HEK293 (cell line): ENCODE results near the gene HOXA4.

Experiments
- ELK4 ChIP-seq: IDR thresholded peaks from 2 replicates; pipeline ENCODE4 v1.6.1; 2011; ENCODE audit warnings: mild to moderate bottlenecking, low read depth, low read length, borderline replicate concordance
- GLIS1 ChIP-seq: fragments of 450-650 bp; formaldehyde crosslinking; IDR thresholded peaks from 2 replicates; pipeline ENCODE4 v1.5.1; 2016; ENCODE audit warnings: missing biosample characterization, missing genetic modification characterization
- GLIS2 ChIP-seq: fragments of 450-650 bp; formaldehyde crosslinking; IDR thresholded peaks from 2 replicates; pipeline ENCODE4 v1.5.1; 2016; ENCODE audit warnings: missing biosample characterization, missing genetic modification characterization
- PRDM4 ChIP-seq: fragments of 450-650 bp; formaldehyde crosslinking; IDR thresholded peaks from 2 replicates; pipeline ENCODE4 v1.5.1; 2017; ENCODE audit warnings: missing biosample characterization, missing genetic modification characterization
- REST ChIP-seq: fragments of 450-650 bp; formaldehyde crosslinking; IDR thresholded peaks from 2 replicates; pipeline ENCODE4 v1.5.1; 2016; ENCODE audit warnings: missing biosample characterization, missing genetic modification characterization
- SP3 ChIP-seq: fragments of 450-650 bp; formaldehyde crosslinking; IDR thresholded peaks from 2 replicates; pipeline ENCODE4 v1.5.1; 2016; ENCODE audit warnings: missing biosample characterization, missing genetic modification characterization
- TRIM28 ChIP-seq: IDR thresholded peaks from 2 replicates; pipeline ENCODE4 v1.6.1; 2011; ENCODE audit warnings: low read length, control low read depth, borderline replicate concordance
- ZBTB1 ChIP-seq: fragments of 450-650 bp; formaldehyde crosslinking; IDR thresholded peaks from 2 replicates; pipeline ENCODE4 v1.5.1; 2016; ENCODE audit warnings: missing biosample characterization, missing genetic modification characterization
- ZBTB17 ChIP-seq: fragments of 450-650 bp; formaldehyde crosslinking; IDR thresholded peaks from 2 replicates; pipeline ENCODE4 v1.5.1; 2016; ENCODE audit warnings: missing biosample characterization, missing genetic modification characterization
- ZBTB20 ChIP-seq: fragments of 450-650 bp; formaldehyde crosslinking; IDR thresholded peaks from 2 replicates; pipeline ENCODE4 v1.5.1; 2016; ENCODE audit warnings: missing biosample characterization, missing genetic modification characterization
- ZBTB48 ChIP-seq: fragments of 450-650 bp; formaldehyde crosslinking; IDR thresholded peaks from 2 replicates; pipeline ENCODE4 v1.5.1; 2016; ENCODE audit warnings: missing biosample characterization, missing genetic modification characterization
- ZNF10 ChIP-seq: fragments of 450-650 bp; formaldehyde crosslinking; IDR thresholded peaks from 2 replicates; pipeline ENCODE4 v1.5.1; 2017; ENCODE audit warnings: missing biosample characterization, missing genetic modification characterization
- ZNF155 ChIP-seq: fragments of 450-650 bp; formaldehyde crosslinking; IDR thresholded peaks from 2 replicates; pipeline ENCODE4 v1.5.1; 2016; ENCODE audit warnings: missing biosample characterization, missing genetic modification characterization
- ZNF175 ChIP-seq: fragments of 450-650 bp; formaldehyde crosslinking; IDR thresholded peaks from 2 replicates; pipeline ENCODE4 v1.5.1; 2016; ENCODE audit warnings: missing biosample characterization, missing genetic modification characterization
- ZNF302 ChIP-seq: fragments of 450-650 bp; formaldehyde crosslinking; IDR thresholded peaks from 2 replicates; pipeline ENCODE4 v1.5.1; 2016; ENCODE audit warnings: missing biosample characterization, missing genetic modification characterization, low read depth
- ZNF391 ChIP-seq: fragments of 450-650 bp; formaldehyde crosslinking; IDR thresholded peaks from 2 replicates; pipeline ENCODE4 v1.5.1; 2016; ENCODE audit warnings: low read depth, missing biosample characterization, missing genetic modification characterization, borderline replicate concordance
- ZNF521 ChIP-seq: fragments of 450-650 bp; formaldehyde crosslinking; IDR thresholded peaks from 2 replicates; pipeline ENCODE4 v1.5.1; 2017; ENCODE audit warnings: missing biosample characterization, mild to moderate bottlenecking, missing genetic modification characterization
- ZNF544 ChIP-seq: fragments of 450-650 bp; formaldehyde crosslinking; IDR thresholded peaks from 2 replicates; pipeline ENCODE4 v1.5.0; 2017; ENCODE audit warnings: missing biosample characterization, missing genetic modification characterization
- ZNF555 ChIP-seq: fragments of 450-650 bp; formaldehyde crosslinking; conservative IDR thresholded peaks from 2 replicates; pipeline ENCODE4 v1.5.1; 2017; ENCODE audit warnings: missing biosample characterization, mild to moderate bottlenecking, missing genetic modification characterization, inconsistent platforms
- ZNF639 ChIP-seq: fragments of 450-650 bp; formaldehyde crosslinking; IDR thresholded peaks from 2 replicates; pipeline ENCODE4 v1.5.1; 2016; ENCODE audit warnings: missing biosample characterization, missing genetic modification characterization
- ZNF677 ChIP-seq: fragments of 450-650 bp; IDR thresholded peaks from 2 replicates; pipeline ENCODE4 v1.5.0; 2018; ENCODE audit warnings: missing biosample characterization, mild to moderate bottlenecking, missing genetic modification characterization, moderate library complexity
- ZNF707 ChIP-seq: fragments of 450-650 bp; formaldehyde crosslinking; IDR thresholded peaks from 2 replicates; pipeline ENCODE4 v1.5.1; 2016; ENCODE audit warnings: missing biosample characterization, missing genetic modification characterization
- ZNF785 ChIP-seq: fragments of 450-650 bp; formaldehyde crosslinking; IDR thresholded peaks from 2 replicates; pipeline ENCODE4 v1.5.1; 2016; ENCODE audit warnings: missing biosample characterization, missing genetic modification characterization
- ZSCAN16 ChIP-seq: fragments of 450-650 bp; formaldehyde crosslinking; IDR thresholded peaks from 2 replicates; pipeline ENCODE4 v1.5.1; 2016; ENCODE audit warnings: missing biosample characterization, missing genetic modification characterization
- TF ChIP-seq, protein P1 (sequence below): fragments of 450-650 bp; formaldehyde crosslinking; IDR thresholded peaks from 2 replicates; pipeline ENCODE4 v1.5.1; 2016; ENCODE audit warnings: missing biosample characterization, missing genetic modification characterization
- TF ChIP-seq, protein P2 (sequence below): fragments of 450-650 bp; IDR thresholded peaks from 2 replicates; pipeline ENCODE4 v1.5.1; 2018; ENCODE audit warnings: missing biosample characterization, missing genetic modification characterization

Gene HOXA4

DNA sequence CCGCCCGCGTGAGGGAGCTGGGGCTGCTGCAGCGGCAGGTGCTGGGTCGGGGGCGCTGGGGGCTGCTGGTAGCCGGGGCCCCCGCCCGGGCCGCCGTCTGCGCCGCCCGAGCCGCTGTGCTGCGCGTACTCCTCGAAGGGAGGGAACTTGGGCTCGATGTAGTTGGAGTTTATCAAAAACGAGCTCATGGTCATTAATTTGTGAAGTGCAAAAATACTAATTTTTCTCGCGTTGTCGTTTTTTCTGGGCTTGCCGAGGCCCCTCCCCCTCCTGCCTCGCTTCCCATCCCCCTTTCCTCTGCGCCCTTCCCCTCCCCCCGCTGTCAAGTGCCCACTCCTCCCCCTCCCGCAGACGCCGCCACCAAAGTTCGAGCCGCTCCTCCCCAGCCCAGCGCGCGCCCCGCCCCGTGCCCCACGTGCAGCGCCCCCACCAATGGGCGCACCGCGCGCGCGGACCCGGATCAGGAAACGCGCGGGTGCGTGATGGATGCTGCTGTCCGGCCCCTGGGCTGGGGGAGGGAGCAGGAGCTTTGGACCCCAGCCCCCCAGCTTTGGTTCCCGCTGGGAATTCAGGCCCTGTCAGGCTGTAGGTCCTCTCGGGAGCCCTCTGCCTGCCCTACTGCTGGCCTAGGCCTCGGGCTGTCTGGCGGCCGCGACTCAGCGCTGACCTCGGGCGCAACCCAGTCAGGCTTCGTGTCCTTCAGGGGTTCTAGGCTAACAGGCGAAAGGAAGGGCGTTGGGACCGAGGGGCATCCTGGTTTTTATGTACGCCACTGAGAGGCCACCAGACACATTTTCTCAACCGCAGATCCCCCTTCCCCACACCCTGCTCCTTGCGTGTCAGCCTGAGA, at the start of gene HOXA4 (continued):
- TF ChIP-seq REST (peak; percentile 59; the same call in 1 of the 2 replicates), ZSCAN16 (tag by site-specific recombination) (no peak), PRDM4 (tag by site-specific recombination) (peak; percentile 22; the same call in 1 of the 2 replicates), ZNF677 (tag by site-specific recombination) (no peak), ZBTB20 (peak; percentile 65; the same call in 1 of the 2 replicates), ZBTB48 (tag by site-specific recombination) (peak; percentile 90), ZNF785 (tag by site-specific recombination) (no peak), ZNF707 (tag by site-specific recombination) (no peak), SP3 (tag by site-specific recombination) (peak; percentile 72), ZNF10 (tag by site-specific recombination) (0 out of 2 replicates have a peak, but pooled peaks have one; percentile 19), ZNF175 (tag by site-specific recombination) (no peak), TRIM28 (no peak), ZNF521 (tag by site-specific recombination) (no peak), ZNF555 (no peak), ZNF544 (no peak), ZBTB1 (tag by site-specific recombination) (peak; percentile 64; the same call in 1 of the 2 replicates), ZNF639 (no peak), ZNF391 (tag by site-specific recombination) (no peak; the same call in 1 of the 2 replicates), GLIS2 (tag by site-specific recombination) (peak; percentile 94), ZNF155 (no peak), GLIS1 (tag by site-specific recombination) (peak; percentile 35), ELK4 (no peak), ZNF302 (tag by site-specific recombination) (no peak), ZBTB17 (tag by site-specific recombination) (peak; percentile 85)
- TF ChIP-seq, protein P1, sequence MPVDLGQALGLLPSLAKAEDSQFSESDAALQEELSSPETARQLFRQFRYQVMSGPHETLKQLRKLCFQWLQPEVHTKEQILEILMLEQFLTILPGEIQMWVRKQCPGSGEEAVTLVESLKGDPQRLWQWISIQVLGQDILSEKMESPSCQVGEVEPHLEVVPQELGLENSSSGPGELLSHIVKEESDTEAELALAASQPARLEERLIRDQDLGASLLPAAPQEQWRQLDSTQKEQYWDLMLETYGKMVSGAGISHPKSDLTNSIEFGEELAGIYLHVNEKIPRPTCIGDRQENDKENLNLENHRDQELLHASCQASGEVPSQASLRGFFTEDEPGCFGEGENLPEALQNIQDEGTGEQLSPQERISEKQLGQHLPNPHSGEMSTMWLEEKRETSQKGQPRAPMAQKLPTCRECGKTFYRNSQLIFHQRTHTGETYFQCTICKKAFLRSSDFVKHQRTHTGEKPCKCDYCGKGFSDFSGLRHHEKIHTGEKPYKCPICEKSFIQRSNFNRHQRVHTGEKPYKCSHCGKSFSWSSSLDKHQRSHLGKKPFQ (tag by site-specific recombination): 0 out of 2 replicates have a peak, but pooled peaks have one; percentile 38
- TF ChIP-seq, protein P2, sequence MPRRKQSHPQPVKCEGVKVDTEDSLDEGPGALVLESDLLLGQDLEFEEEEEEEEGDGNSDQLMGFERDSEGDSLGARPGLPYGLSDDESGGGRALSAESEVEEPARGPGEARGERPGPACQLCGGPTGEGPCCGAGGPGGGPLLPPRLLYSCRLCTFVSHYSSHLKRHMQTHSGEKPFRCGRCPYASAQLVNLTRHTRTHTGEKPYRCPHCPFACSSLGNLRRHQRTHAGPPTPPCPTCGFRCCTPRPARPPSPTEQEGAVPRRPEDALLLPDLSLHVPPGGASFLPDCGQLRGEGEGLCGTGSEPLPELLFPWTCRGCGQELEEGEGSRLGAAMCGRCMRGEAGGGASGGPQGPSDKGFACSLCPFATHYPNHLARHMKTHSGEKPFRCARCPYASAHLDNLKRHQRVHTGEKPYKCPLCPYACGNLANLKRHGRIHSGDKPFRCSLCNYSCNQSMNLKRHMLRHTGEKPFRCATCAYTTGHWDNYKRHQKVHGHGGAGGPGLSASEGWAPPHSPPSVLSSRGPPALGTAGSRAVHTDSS (tag by site-specific recombination): no peak
